Naive thymus-derived CD4-positive, alpha-beta T cell (primary cell): ENCODE data around the gene LRRC53. TPM values are rescaled to one million over a fixed set of nuclear protein-coding genes. Genes with fewer than 3 reads are reported as not detected.

Source experiments
- ATAC-seq: fragments of 150-1000 bp; cut with Tn5 transposase; 2 replicates; pipeline ENCODE4 v1.10.0; 2021; ENCODE audit warnings: mild to moderate bottlenecking, moderate library complexity
- CTCF ChIA-PET: fragments of 350-600 bp; sonication (Branson Sonifier 250); formaldehyde crosslinking; loops from one replicate; lab custom pipeline; 2021; ENCODE audit warnings: antibody characterized with exemption; lab: Charles Lee
- POLR2A ChIA-PET: fragments of 350-600 bp; sonication (Branson Sonifier 250); formaldehyde crosslinking; loops from one replicate; lab custom pipeline; 2021; ENCODE audit warnings: antibody characterized with exemption, inconsistent platforms; lab: Charles Lee
- DNase-seq, 9 donors: peaks; one replicate each; pipeline versions ENCODE4 v3.0.0 to v3.0.0-alpha.2; 2020 to 2022; ENCODE audit warnings: mixed read lengths in 1 of 9
- H3K27ac ChIP-seq: one replicate; pipeline ENCODE4 v1.7.0; 2013; ENCODE audit warnings: mild to moderate bottlenecking, low read depth, low read length, moderate library complexity
- H3K27me3 ChIP-seq, 2 donors: one replicate each; pipeline ENCODE4 v1.7.0; 2013; ENCODE audit warnings: low read length in 2 of 2, mild to moderate bottlenecking in 2 of 2, moderate library complexity in 2 of 2; ENCODE audit not compliant: control insufficient read depth in 2 of 2, insufficient read depth in 2 of 2
- H3K36me3 ChIP-seq, 3 experiments: 1 replicate in 2 of 3; 2 replicates in 1 of 3; pipeline ENCODE4 v1.7.0; 2013; ENCODE audit warnings: low read length in 3 of 3, mild to moderate bottlenecking in 3 of 3, moderate library complexity in 1 of 3; ENCODE audit not compliant: insufficient read depth in 3 of 3, control insufficient read depth in 2 of 3
- H3K4me1 ChIP-seq, 2 donors: one replicate each; pipeline ENCODE4 v1.7.0; 2013; ENCODE audit warnings: low read length in 2 of 2, mild to moderate bottlenecking in 2 of 2, moderate library complexity in 1 of 2; ENCODE audit not compliant: control insufficient read depth in 2 of 2, insufficient read depth in 2 of 2
- H3K4me3 ChIP-seq: 2 replicates; pipeline ENCODE4 v1.7.0; 2013; ENCODE audit warnings: mild to moderate bottlenecking, low read length
- H3K9me3 ChIP-seq, 3 experiments: 1 replicate in 2 of 3; 2 replicates in 1 of 3; pipeline ENCODE4 v1.7.0; 2013; ENCODE audit warnings: low read length in 3 of 3; ENCODE audit not compliant: control insufficient read depth in 2 of 3
- H3K27ac Mint-ChIP-seq, 9 donors: one replicate each; pipeline ENCODE4 v1.8.0; 2020 to 2022; ENCODE audit warnings: mixed read lengths in 9 of 9, mild to moderate bottlenecking in 8 of 9, moderate library complexity in 5 of 9, inconsistent platforms in 2 of 9
- H3K27me3 Mint-ChIP-seq, 5 donors: one replicate each; pipeline ENCODE4 v1.8.0; 2021 to 2022; ENCODE audit warnings: mixed read lengths in 5 of 5, mild to moderate bottlenecking in 1 of 5
- H3K36me3 Mint-ChIP-seq, 5 donors: one replicate each; pipeline ENCODE4 v1.8.0; 2020 to 2022; ENCODE audit warnings: mixed read lengths in 5 of 5, mild to moderate bottlenecking in 3 of 5, inconsistent platforms in 1 of 5
- H3K4me1 Mint-ChIP-seq, 7 donors: one replicate each; pipeline ENCODE4 v1.8.0; 2020 to 2022; ENCODE audit warnings: mixed read lengths in 7 of 7, mild to moderate bottlenecking in 3 of 7, inconsistent platforms in 1 of 7
- H3K4me3 Mint-ChIP-seq, 10 donors: one replicate each; pipeline ENCODE4 v1.8.0; 2020 to 2022; ENCODE audit warnings: mild to moderate bottlenecking in 10 of 10, mixed read lengths in 10 of 10, moderate library complexity in 6 of 10, inconsistent platforms in 2 of 10
- H3K9me3 Mint-ChIP-seq, 11 donors: one replicate each; pipeline ENCODE4 v1.8.0; 2020 to 2022; ENCODE audit warnings: mixed read lengths in 11 of 11, mild to moderate bottlenecking in 4 of 11, inconsistent platforms in 1 of 11, moderate library complexity in 1 of 11
- intact Hi-C, 2 donors: fragments of 100-400 bp; cut with micrococcal nuclease; formaldehyde crosslinking; loops; one replicate each; pipeline ENCODE4 v1.15.1; 2023
- polyA plus RNA-seq, 2 donors: library from polyadenylated mRNA; unstranded; fragments of 300-500 nt; fragmentation: Illumina TruSeq; gene quantifications; one replicate each; pipeline ENCODE4 v1.2.3, GENCODE V29; 2021
- total RNA-seq, 6 experiments: library from RNA in 5 of 6; stranded (reverse) in 5 of 6; gene quantifications; 1 replicate in 5 of 6; 2 replicates in 1 of 6; pipeline ENCODE4 v1.2.3 and lab custom pipeline; 2021 to 2026

The LRRC53 gene
- total and polyA plus RNA-seq, 7 experiments from 2014 or later, result not detected

DNA sequence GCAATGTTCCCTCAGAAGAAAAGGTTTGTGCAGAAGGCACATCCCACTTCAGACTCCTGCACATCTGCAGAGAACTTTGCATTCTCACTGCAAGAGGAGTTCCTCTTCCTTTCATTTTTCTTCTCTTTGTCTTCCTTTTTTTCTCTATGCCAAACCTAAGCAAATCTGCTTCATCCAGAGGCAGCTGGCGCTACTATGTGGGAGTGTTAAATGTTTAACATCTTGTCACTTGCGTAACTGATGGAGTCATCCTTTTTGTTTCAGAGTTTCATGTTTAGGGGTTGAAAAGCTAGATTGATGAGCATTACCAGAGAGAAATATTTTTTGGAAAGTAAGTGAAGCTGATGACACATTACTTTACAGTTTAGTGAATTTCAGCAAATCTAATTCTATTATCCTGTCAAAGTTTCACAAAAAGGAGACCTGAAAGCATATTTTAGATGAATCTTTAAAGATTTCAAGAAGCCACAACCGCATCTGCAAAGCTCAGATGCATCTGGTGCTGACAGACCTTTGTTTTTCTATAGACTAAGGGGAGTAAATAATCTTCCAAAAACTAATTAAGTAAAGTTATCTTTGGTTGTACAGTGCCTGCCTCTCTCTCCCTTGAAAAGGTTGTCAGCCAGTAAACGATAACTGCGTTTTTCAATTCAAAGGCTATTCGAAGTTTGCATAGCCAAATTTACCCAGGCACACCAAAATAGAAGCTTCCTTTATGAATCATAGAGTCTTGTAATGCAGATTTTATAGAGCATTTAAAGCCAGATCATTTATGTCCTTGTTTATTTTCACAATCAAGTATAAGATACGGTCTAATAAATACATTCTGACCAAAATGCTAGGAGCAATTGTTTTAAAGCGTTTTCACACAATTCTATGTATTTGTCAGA, 1.2 kb upstream of the LRRC53 start:
- no peak overlapping the region for H3K4me3 Mint-ChIP-seq
- intact Hi-C loops, result no loop called here
- ATAC-seq (no peak), DNase-seq (no peak)
- H3K9me3 ChIP-seq, result no peaks in the 10 kb centered on the region
- H3K4me1 ChIP-seq, result no peaks in the 10 kb centered on the region
- peaks cover 0 to 8% (median 5%) of the 10 kb centered on the region in 5 donors for H3K27me3 Mint-ChIP-seq
- no peak overlapping the region for H3K27ac Mint-ChIP-seq
- no peaks in the 10 kb centered on the region for H3K4me1 Mint-ChIP-seq
- H3K4me3 ChIP-seq, result no peak overlapping the region
- no peaks in the 10 kb centered on the region for H3K36me3 ChIP-seq
- ChIA-PET CTCF (no interaction called here), POLR2A (no interaction called here)
- no peak overlapping the region for H3K27ac ChIP-seq
- H3K27me3 ChIP-seq, result no peaks in the 10 kb centered on the region
- peaks cover 0 to 6% (median 0%) of the 10 kb centered on the region in 11 donors for H3K9me3 Mint-ChIP-seq
- no peaks in the 10 kb centered on the region for H3K36me3 Mint-ChIP-seq

- no peak for DNase-seq
- ChIA-PET POLR2A (no interaction called here), CTCF (no interaction called here)
- intact Hi-C loops, result no loop called here
- ATAC-seq, result no peak
- Histone ChIP-seq H3K27me3 (no peaks in the 10 kb centered on the region), H3K9me3 (no peaks in the 10 kb centered on the region), H3K36me3 (no peaks in the 10 kb centered on the region), H3K27ac (no peak overlapping the region), H3K4me1 (no peaks in the 10 kb centered on the region), H3K4me3 (no peak overlapping the region)
- no peak overlapping the region for H3K27ac Mint-ChIP-seq
- H3K4me3 Mint-ChIP-seq, result no peak overlapping the region
- H3K36me3 Mint-ChIP-seq, result no peaks in the 10 kb centered on the region
- peaks cover 0 to 4% (median 0%) of the 10 kb centered on the region in 7 donors for H3K4me1 Mint-ChIP-seq
- H3K27me3 Mint-ChIP-seq, result peaks cover 0 to 6% (median 5%) of the 10 kb centered on the region in 5 donors
- H3K9me3 Mint-ChIP-seq, result peaks cover 0 to 3% (median 0%) of the 10 kb centered on the region in 11 donors
These were observed 4.0 kb downstream of the LRRC53 start for GRCh38 chr1:74508449-74508848.

- Histone ChIP-seq H3K4me3 (no peak overlapping the region), H3K27me3 (no peaks in the 10 kb centered on the region), H3K36me3 (no peaks in the 10 kb centered on the region), H3K27ac (no peak overlapping the region), H3K9me3 (no peaks in the 10 kb centered on the region), H3K4me1 (no peaks in the 10 kb centered on the region)
- Mint-ChIP-seq H3K36me3 (no peaks in the 10 kb centered on the region), H3K9me3 (no peaks in the 10 kb centered on the region), H3K4me3 (no peak overlapping the region), H3K27ac (no peak overlapping the region), H3K4me1 (peaks cover 0 to 4% (median 0%) of the 10 kb centered on the region in 7 donors), H3K27me3 (peaks cover 0 to 4% (median 0%) of the 10 kb centered on the region in 5 donors)
- intact Hi-C loops, result no loop called here
- DNase-seq, result no peak
- ATAC-seq, result no peak
- POLR2A ChIA-PET, result no interaction called here
- CTCF ChIA-PET, result no interaction called here
These were observed 6.3 kb downstream of the LRRC53 start for GRCh38 chr1:74505928-74506710.

DNA sequence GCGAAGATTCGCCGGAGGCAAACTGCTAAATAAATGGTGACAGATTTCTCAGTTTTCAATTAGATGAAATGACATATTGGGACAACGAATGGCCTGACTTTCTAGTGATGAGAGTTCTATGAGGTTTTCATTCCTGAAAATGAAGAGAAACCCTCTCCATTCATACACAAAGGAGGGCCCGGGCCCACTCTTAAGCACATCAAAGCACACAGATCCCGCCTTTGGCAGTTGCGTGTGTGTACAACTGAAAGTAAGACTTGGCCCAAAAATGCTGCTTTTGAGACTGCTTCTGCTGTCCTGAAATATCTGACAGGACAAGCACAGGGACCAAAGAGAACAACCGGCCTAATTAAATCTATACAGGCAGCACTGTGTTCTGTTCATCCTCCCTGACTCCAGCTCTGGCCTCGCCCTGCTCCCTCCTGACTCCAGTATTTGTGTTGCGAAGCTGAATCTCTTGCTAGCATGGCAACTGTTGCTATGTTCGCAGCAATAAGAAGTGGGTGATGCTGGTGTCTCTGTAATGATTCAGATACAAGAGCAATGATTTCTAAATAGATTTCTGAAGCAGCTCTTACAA, 7.4 kb downstream of the LRRC53 start:
- CTCF ChIA-PET, result no interaction called here

DNA sequence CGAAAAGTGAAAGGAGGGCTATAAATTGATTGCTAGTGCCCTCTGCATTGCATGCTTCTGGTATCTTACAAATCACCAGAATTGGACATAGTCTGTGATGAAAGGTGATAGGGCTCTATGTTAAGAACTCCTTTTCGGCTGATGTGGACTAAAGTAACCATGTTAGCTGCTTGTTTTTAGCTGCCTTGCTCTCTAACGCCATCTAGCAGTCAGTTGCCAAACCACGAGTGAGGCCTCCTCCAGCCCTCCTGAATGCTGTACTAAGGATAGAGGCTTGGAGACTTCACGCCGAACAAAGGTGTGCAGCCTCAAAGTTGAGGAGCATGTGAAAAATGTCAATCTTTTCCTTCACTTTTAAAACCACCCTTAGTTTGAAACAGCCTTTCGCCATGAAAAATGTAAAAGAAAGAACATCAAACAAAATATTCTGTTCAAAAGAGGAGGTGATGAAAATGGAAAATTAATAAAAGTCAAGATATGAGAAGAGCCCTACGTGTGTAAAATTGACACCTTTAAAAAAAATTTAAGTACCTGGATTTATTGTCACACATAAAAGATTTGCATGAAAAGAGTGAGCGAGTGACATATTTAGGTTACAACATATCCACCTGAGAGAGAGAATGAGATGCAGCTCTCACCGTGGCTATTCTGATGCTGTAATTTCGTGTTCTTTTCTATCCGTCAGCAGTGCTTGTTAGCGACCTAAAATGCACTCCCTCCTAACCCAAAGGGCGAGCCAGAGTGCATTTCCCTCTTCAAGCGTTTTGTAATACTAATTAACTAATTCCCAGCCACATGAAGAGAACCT, 8.1 kb downstream of the LRRC53 start:
- POLR2A ChIA-PET, result no interaction called here
- peak overlapping the region in 1 of 9 donors; percentile 28 for H3K27ac Mint-ChIP-seq
- intact Hi-C loops, result no loop called here
- H3K4me1 Mint-ChIP-seq, result peaks cover 0 to 4% (median 0%) of the 10 kb centered on the region in 7 donors
- no peaks in the 10 kb centered on the region for H3K4me1 ChIP-seq
- peaks cover 0 to 4% (median 0%) of the 10 kb centered on the region in 5 donors for H3K27me3 Mint-ChIP-seq
- no peaks in the 10 kb centered on the region for H3K27me3 ChIP-seq
- H3K4me3 ChIP-seq, result no peak overlapping the region
- ATAC-seq (peak; percentile 44), DNase-seq (peak in 4 of 9 donors; percentile 3 to 30 (median 12))
- CTCF ChIA-PET, result no interaction called here
- no peaks in the 10 kb centered on the region for H3K9me3 Mint-ChIP-seq
- H3K27ac ChIP-seq, result no peak overlapping the region
- no peaks in the 10 kb centered on the region for H3K36me3 ChIP-seq
- H3K36me3 Mint-ChIP-seq, result no peaks in the 10 kb centered on the region
- H3K4me3 Mint-ChIP-seq, result no peak overlapping the region
- H3K9me3 ChIP-seq, result no peaks in the 10 kb centered on the region

More for the DNA sequence above, 7.4 kb downstream of the LRRC53 start:
- H3K27ac Mint-ChIP-seq, result peak overlapping the region in 1 of 9 donors; percentile 56
- H3K9me3 ChIP-seq, result no peaks in the 10 kb centered on the region
- no peaks in the 10 kb centered on the region for H3K9me3 Mint-ChIP-seq
- no peaks in the 10 kb centered on the region for H3K4me1 ChIP-seq
- no peaks in the 10 kb centered on the region for H3K27me3 ChIP-seq
- H3K4me3 Mint-ChIP-seq, result no peak overlapping the region
- H3K36me3 Mint-ChIP-seq, result no peaks in the 10 kb centered on the region
- no peaks in the 10 kb centered on the region for H3K36me3 ChIP-seq
- ATAC-seq, result no peak
- H3K27me3 Mint-ChIP-seq, result peaks cover 0 to 4% (median 0%) of the 10 kb centered on the region in 5 donors
- intact Hi-C loops, result no loop called here
- H3K4me1 Mint-ChIP-seq, result peaks cover 0 to 4% (median 0%) of the 10 kb centered on the region in 7 donors
- no peak overlapping the region for H3K27ac ChIP-seq
- no peak for DNase-seq
- POLR2A ChIA-PET, result no interaction called here
- H3K4me3 ChIP-seq, result no peak overlapping the region

DNA sequence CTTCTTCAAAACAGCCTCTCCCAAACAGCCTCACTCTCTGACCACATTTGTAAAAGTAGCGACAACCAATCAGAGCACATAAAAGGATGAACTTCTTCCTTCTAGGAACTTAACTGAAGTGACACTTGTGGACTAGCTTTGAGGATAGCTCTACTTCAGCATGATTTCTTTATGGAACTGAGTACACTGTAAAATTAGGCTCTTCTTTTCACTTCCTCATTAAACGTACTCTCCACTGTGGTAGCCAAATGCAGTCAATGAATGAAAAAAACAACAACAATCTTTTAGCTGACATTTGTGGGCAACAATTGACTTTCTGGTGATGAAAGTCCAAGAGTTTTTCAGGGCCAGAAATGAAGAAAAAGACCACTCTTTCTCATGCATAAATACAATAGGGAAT, 9.6 kb downstream of the LRRC53 start:
- Mint-ChIP-seq H3K27me3 (peaks cover 0 to 4% (median 0%) of the 10 kb centered on the region in 5 donors), H3K4me3 (no peak overlapping the region), H3K36me3 (no peaks in the 10 kb centered on the region), H3K4me1 (peaks cover 0 to 4% (median 0%) of the 10 kb centered on the region in 7 donors), H3K9me3 (no peaks in the 10 kb centered on the region), H3K27ac (no peak overlapping the region)
- no peaks in the 10 kb centered on the region for H3K4me1 ChIP-seq
- no peak overlapping the region for H3K27ac ChIP-seq
- no peaks in the 10 kb centered on the region for H3K27me3 ChIP-seq
- no peak overlapping the region for H3K4me3 ChIP-seq
- ATAC-seq, result no peak
- H3K36me3 ChIP-seq, result no peaks in the 10 kb centered on the region
- POLR2A ChIA-PET, result no interaction called here
- CTCF ChIA-PET, result interaction anchor here (0.6 kb wide), 1 partner anchor 58 kb away, joined by 3 read pairs; no protein-coding TSS in a partner anchor
- no peaks in the 10 kb centered on the region for H3K9me3 ChIP-seq
- no peak for DNase-seq
- intact Hi-C loops, result no loop called here
